Amniotic epithelial cell (primary cell): ENCODE results near the gene AURKAIP1.
A peak's percentile ranks its signal among the peaks of the same experiment; 100 is the strongest.
"Not testable (repeated sequence)": the region's sequence is repeated elsewhere in the genome, so short reads cannot be mapped to it uniquely, and the experiment has no call there.

ENCODE experiments used
- DNase-seq: peaks from one replicate; pipeline ENCODE4 v3.0.0-alpha.2; 2010; ENCODE audit warnings: low read depth

The AURKAIP1 gene

DNA sequence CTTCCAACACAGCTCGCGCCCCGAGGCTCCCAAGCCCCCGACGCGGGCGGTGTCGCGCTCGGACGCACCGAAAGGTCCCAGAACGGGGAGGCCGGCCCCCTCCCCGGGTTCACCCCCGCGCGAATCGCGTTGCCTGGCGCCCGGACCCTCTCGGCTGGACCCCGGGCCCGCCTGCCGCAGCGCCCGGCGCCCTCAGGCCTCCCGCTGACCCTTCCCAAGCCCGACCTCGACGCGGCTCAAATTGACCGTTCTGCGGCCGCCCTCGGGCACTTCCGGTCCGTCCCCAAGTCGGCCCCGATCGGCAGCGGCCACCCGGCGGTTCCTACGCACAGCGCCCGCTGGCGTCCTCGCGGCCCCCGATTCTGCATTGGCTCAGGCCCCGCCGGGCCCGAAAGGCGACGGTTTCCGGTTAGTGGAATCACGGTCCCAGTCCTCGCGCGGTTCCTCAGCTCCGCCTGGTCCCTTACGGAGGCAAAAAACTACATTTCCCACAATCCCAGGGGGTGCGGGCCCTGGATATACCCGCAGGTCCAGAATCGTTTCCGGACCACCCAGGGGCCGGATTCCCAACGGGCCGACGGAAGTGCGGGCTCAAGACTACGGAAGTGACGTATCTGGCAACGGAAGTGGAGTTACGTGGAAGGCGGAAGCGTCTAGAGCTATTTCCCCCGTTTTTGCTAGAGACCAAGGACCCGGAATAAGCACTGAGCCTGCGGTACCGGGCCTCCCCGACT, at the start of gene AURKAIP1:
TSS of gene AURKAIP1 (minus strand) at position 279 of the 734 bp plus-strand sequence. CDS start 451 bp downstream, outside the sequence.
- peak; percentile 100 for DNase-seq

DNA sequence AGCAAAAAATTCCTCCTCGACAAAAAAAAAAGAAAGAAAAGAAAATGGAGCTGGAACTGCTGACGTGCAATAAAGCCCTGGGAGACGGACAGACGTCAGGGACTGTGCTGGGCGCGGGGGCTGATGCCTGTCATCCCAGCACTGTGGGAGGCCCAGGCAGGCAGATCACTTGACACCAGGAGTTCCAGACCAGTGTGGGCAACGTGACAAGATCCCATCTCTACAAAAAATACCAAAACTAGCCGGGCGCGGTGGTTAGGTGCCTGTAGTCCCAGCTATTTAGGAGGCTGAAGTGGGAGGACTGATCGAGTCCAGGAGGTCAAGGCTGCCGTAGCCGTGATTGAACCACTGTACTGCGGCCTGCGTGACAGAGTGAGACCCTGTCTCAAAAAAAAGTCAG, 49.7 kb upstream of the AURKAIP1 start:
- DNase-seq, result no peak

DNA sequence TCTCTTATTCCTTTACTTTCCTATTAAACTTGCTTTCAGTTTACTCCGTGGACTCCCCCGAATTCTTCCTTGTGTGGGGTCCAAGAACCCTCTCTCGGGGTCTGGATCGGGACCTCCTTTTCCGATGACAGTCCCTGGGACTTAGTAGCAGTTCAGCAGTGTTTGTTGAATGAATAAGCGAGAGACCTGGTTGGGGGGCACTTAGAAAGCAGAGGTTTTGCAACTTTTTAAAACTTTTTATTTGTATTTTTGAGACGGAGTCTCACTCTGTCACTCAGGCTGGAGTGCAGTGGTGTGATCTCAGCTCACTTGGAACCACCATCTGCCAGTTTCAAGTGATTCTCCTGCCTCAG, 48.2 kb upstream of the AURKAIP1 start:
- DNase-seq, result no peak

DNA sequence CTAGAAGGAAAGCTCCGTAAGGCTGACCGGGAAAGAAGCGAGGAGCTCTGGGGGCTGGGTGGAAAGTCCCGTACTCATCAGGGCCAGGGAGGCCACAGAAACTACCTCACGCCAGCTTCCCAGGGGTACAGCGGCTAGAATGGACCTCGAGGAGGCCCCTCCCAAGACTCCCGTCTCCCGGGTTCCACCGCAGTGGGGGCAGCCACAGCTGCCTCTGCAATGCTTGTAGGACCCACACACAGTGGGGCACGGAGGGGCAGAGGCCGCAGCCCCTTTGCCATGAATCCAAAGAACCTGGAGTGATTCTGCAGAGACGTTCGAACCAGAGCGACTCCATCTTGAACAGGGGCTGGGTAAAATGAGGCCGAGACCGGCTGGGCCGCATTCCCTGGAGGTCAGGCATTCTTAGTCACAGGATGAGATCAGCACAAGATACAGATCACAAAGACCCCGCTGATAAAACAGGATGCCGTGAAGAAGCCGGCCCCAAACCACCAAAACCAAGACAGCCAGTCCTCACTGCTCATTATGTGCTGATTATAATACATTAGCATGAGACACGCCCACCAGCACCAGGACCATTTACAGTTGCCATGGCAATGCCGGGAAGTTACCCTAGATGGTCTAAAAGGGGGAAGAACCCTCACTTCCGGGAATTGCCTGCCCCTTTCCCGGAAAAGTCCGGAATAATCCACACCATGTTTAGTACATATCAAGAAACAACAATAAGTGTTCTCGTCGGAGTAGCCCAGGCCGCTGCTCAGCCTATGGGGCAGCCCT, 47.6 kb upstream of the AURKAIP1 start:
- peak; percentile 43 for DNase-seq

DNA sequence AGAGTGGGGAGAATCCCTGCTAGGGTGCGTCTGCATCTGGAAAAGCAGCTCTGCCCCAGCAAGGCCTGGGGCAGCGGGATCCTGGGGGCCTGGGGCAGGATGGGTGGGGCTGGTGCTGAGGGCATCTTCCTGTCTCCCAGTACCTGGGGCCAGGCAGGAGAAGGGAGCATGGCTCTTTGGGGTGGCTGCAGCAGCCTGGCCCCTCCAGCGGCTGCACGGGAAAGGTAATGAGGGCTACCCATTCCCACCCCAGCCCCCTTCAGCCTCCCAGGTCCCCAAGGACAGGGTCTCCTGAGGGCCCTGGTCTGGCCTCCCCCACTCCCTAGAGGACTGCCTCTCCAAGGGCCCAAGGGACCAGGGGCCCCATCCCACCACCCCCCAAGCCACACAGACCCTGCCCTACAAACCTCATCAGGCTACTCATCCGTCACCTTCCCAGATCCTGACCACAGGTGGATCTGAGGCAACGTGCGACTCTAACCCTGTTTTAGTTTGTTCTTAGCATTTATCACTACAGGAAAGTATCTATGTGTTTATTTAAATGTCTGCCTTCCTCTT, 47.0 kb upstream of the AURKAIP1 start:
- no peak for DNase-seq

DNA sequence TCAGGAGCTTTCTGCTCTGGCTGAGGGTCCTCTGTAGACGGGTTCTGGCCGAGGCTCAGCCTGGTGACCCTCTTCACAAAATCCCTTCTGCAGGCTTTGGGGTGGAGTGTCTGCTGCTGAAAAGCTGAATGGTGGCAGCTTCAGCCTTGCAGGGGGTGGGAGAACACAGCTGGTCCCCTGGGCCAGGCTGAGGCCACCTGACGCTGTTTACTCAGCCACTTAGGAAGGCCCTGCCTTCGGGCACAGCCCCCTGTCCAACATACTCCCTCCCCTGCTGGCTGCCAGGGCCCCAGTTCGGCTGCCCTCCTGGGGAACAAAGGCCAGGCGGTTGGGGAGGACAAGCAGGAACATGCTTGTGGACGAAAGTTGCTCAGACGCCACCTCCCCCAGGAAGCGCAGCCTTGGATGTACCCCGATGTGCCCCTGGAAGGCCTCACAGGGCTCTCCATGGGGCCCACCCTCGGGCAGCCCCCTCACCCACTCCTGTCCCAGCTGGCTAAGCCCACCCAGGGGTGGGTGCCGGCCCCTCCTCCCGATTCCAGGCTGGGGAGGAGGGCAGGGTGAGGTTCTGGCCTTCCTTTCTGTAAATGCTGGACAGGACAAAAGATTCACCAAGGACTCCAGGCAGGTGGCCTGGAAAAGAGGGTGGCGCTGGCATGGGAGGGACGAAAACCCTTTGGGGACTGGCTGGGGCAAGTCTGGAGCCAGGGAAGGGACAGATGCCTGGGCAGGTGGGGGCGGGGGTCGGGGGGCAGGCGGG, 46.3 kb upstream of the AURKAIP1 start, which contains the start of gene ANKRD65:
TSS of gene ANKRD65 (minus strand) at position 130 of the 760 bp plus-strand sequence. CDS start 271 bp downstream, outside the sequence.
- no peak for DNase-seq

DNA sequence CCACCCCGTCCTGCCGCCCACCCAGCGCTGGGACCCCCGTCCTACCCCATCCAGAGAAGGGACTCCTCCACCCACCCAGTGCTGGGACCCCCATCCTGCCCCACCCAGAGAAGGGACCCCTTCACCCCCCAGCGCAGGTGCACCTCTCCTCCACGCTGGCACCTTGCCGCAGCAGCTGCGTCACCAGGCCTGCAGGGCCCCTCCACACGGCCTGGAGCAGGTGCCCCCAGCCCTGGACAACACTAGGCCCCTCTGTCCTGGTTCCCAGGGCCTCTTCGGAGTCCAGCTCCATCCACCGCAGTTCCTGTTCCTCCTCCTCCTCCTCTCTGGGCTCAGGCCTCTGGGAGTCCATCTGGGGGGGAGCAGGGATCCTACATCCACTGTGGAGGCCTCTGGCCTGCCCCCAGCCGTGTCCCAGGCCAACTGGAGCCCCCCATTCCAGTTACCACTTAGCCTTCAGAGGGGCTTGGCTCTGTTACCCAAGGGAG, 45.7 kb upstream of the AURKAIP1 start:
- DNase-seq, result no peak

DNA sequence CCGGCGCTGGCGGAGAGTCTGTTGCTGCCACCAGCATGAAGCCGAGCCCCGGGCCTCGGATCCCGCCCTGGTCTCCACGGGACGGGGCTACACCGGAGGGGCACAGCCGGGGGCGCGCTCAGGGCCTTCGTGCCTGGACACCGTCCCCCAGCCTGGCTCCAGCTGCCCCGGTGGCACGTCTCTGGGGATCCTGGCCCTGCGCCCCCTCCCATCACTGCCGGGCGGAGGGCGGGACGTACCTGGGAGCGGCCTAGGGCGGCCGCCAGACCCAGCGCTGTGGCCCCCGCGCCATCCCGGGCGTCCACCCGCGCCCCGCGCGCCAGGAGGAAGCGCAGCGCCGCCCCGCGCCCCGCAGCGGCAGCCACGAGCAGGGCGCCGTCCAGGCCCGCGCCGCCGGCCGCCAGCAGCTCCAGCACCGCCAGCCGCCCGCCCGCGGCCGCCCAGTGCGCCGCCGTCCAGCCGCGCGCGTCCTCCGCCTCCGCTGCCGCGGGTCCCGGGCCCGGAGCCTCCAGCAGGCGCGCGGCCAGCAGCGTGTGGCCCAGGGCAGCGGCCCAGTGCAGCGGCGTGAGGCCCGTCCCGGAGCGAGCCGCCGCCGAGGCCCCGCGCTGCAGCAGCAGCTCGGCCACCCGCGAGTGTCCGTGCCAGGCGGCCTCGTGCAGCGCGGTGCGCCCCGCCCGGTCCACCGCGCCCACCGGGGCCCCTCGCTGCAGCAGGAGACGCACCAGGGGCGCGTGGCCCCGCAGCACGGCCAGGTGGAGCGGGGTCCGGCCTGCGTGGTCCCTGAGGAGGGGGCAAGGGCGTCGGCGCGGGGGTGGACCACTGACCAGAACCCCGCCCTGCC, 45.0 kb upstream of the AURKAIP1 start:
- DNase-seq, result no peak

DNA sequence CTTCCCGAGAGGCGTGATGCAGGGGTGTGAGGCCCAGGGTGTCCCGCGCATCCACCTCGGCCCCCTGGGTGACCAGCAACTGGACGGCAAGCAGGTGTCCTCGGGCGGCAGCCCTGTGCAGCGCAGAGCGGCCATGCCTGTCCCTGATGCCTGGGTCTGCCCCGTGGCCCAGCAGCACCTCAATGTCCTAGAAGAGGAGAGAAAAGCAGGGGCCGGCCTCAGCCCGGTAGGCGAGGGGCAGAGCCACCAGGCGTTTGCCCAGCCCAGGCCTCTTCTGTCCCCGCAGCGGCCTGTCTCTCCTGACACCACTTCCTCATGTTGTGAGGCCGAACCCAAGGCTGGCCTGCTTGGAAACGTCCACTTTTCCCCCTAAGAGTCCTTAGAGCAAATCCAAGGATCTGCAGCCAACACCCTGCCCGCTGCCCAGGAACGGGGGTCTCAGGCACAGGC, 44.4 kb upstream of the AURKAIP1 start:
- DNase-seq, result no peak

DNA sequence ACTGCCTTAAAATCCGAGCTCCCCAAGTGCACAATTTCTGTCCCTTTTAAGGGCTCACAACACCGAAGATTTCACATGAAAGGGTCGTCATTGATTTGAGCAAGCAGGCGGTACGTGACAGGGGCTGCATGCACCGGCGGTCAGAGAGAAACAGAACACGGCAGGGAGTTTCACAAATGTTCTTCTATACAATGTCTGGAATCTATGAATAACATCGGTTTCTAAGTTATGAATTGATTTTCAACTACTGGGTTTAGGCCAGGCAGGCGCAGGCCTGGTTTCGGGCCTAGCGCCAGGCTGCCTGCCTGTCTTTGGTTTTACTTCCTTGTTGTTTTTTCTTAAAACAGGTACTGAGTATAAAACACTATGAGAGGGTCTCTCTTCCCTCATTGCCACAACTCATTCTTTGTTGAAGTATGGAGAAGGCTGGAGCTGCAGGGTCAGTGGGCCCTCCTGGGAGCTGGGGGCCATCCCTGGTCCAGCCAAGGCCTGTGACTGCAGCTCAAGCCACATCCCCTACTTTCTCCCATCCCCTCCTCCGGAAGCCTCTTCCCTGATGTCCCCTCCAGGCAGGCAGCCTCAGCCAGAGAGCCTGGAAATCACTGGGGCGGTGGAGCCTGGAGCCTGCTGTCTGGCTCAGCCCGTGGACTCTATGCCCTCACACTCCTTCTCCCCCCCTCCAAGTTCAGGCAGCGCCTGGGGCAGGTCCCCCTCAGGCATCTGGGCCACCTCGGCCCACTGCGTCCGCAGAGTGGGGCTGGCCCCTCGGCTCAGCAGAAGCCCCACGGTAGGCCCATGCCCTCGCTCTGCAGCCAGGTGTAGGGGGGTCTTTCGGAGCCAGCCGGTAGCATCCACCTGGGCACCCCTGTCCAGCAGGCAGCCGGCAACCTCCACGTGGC, 43.7 kb upstream of the AURKAIP1 start:
- DNase-seq, result no peak

DNA sequence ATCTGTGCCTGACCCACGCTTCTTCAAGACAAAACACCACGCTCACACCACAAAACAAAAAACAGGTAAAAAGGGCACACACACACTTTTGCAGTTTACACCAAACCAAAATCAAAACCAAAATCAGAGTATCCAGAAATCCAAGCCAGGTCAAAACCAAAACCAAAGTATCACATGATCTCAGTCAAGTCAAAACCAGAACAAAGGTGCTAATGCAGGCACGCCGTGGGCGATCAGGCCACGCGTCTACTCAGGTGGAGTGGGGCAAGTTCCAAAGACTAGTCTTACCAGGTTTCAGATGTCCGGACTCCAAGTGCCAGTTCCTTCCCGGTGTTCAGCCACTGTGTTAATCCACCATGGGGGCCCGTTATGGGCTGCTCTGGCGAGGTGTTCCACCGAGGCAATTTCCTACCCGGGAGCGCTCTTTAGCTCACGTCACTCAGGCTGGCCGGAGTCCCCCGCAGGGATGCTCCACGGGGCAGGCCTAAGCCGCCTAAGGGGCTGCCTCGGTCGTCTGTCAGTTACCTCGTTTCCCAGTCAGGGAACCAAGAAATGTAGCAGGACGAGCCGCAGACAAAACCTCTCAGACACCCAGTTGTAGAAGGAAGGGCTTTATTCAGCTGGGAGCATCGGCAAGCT, 42.9 kb upstream of the AURKAIP1 start:
- not testable (repeated sequence) for DNase-seq

DNA sequence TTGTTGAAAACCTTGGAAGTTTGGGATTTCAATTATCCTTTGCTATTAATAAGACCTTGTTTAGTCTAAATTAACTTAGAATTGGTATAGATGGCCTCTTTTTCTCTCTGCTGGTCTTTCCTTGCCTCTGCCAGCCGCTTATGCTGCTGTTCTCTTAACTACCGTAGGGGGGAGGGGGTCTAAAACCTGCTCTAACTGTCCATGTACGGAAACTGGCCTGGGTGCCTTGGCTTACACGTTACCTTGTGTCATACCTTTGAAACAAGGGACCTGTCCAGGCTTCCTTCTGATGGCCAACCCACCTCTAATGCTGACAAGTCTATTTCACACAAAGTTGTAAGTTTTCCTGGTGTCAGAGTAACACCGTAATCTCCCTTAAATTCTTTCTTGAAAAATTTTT, 42.4 kb upstream of the AURKAIP1 start:
- not testable (repeated sequence) for DNase-seq

DNA sequence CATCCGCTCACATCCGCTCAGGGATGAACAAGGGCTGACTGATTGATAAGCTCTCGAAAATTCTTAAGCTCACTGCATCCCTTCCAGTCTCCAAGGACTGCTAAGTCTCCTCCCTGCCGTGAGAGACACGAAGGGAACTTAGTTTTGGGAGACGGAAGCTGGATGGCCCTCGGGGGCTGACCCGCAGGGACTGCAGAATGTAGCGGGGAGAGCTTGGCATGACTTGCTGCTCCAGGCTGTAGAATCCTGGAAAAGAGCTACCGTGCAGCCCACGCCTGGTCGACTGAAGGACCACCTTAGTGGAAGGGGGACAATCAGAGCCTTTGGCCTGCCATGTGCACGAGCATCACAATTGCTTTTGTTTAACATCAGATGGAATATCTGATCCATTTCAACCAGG, 40.7 kb upstream of the AURKAIP1 start:
- no peak for DNase-seq

DNA sequence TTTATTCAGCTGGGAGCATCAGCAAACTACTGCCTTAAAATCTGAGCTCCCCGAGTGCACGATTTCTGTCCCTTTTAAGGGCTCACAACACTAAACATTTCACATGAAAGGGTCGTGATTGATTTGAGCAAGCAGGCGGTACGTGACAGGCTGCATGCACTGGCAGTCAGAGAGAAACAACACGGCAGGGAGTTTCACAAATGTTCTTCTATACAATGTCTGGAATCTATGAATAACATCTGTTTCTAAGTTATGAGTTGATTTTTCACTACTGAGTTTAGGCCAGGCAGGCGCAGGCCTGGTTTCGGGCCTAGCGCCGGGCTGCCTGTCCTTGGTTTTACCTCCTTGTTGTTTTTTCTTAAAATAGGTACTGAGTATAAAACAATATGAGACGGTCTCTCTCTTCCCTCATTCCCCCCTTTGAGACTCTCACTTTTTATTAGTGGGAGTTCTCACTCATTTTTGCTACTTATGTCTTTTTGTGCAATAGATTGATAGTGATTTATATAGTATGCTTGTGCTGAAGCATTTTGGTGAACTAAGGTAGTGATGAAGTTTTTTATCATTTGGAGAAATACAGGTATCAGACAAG, 37.4 kb upstream of the AURKAIP1 start:
- not testable (repeated sequence) for DNase-seq

DNA sequence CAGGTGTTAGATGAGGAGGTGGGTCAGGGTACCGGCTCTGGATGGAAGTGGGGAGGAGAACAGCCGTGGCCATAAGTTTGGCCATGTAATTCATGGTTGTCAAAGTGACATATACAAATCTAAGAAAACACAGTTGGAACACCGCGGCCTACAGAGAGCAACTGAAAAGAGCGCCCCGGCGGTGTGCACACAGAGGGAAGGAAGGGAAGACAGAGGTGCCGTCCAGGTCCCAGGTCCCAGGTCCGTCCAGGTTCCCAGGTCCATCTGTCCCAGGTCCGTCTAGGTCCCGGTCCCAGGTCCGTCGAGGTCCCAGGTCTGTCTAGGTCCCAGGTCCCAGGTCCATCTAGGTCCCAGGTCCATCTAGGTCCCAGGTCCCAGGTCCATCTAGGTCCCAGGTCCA, 36.6 kb upstream of the AURKAIP1 start:
- DNase-seq, result no peak

DNA sequence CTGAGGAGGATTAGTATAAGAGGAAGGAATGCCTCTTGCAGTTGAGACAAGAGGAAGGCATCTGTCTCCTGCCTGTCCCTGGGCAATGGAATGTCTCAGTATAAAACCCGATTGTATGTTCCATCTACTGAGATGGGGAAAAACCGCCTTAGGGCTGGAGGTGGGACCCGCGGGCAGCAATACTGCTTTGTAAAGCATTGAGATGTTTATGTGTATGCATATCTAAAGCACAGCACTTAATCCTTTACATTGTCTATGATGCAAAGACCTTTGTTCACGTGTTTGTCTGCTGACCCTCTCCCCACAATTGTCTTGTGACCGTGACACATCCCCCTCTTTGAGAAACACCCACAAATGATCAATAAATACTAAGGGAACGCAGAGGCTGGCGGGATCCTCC, 35.2 kb upstream of the AURKAIP1 start:
- not testable (repeated sequence) for DNase-seq

DNA sequence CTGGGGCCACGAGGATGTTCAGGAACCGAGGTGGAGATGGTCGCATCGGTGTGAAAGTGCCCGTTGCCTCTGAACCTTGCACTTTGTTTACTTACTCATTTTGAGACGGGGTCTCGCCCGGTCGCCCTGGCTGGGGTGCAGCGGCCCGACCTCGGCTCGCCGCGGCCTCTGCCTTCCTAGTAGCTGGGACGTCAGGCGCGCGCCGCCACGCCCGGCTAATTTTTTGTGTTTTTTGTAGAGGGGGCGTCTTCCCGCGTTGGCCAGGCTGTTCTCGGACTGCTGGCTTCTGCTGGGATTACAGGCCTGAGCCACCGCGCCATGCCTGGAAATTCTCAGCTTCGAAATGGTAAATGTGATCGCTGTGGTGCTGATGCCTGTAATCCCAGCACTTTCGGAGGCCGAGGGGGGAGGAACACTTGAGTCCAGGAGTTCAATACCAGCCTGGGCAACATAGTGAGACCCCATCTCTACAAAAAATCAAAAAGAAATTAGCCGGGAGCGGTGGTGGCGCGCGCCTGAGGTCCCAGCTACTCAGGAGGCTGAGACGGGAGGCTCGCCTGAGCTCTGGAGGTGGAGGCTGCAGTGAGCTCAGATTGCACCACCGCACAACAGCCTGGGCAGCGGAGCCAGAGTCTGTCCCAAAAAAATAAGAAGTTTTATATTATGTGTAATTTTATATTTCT, 32.8 kb upstream of the AURKAIP1 start:
- DNase-seq, result peak; percentile 43

DNA sequence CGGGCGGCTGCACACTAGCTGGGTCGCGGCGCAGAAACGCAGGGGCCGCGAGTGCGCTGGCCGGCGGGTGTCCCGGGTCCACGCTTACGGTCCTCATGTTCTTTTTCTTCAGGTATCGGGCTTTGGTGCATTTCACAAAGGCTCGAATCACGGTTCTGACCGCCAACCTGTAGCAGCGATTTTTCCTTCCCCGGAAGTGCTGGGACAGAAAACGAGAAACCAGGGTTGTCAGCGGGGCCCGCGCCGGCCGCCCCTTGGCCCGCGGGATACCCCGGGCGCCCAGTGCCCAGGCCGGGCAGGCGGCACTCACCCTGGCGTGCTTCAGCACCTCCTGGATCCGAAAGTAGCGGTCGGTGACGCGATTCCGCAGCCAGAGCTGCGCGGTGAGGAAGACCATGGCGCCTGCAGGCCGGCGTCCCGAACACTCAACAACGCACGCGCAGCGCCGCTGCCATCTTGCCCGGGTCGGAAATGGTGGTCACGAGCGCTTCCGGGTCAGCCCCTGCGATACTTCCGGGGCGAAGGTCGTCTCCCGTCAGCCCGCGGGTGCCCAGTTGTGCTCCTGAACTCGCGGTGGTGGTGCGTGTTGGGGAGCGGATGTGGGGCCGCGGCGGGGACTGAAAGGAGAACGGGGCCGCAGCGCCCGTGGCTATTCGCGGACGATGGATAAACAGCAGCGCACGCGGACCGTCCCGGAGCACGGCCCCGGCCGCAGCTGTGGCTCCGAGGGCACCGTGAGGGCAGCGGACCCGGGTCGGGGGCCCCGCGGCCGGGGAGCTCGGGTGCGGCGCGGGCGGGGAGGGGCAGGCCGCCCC, 32.0 kb upstream of the AURKAIP1 start, which contains the start of gene MRPL20:
TSS of gene MRPL20 (minus strand) at position 473 of the 815 bp plus-strand sequence. CDS start at position 397, 76 bp downstream.
- peak; percentile 87 for DNase-seq
